GM12878 (cell line): Measurements from ENCODE around the gene ANGPTL4. TPM values are rescaled to one million over a fixed set of nuclear protein-coding genes. Genes with fewer than 3 reads are reported as not detected.

Source experiments
- ATAC-seq: fragments of 200-7000 bp; cut with Tn5 transposase; 3 replicates; pipeline ENCODE4 v1.9.1; 2020; ENCODE audit warnings: mild to moderate bottlenecking, moderate library complexity
- BruUV-seq: library from RNA; stranded (reverse); fragments of 400-500 nt; replicated peaks from 2 replicates; lab custom pipeline; 2021; lab: Mats Ljungman, UMichigan
- CTCF ChIA-PET: fragments of 300-600 bp; sonication (Branson Sonifier 250); formaldehyde crosslinking; extraction: SDS; loops from one replicate; lab custom pipeline; 2021; ENCODE audit warnings: inconsistent platforms; lab: Yijun Ruan, JAX
- POLR2A ChIA-PET: fragments of 350-600 bp; formaldehyde crosslinking; extraction: SDS; loops from one replicate; lab custom pipeline; 2021; ENCODE audit warnings: inconsistent platforms; lab: Charles Lee
- RAD21 ChIA-PET: fragments of 300-600 bp; sonication (Branson Sonifier 250); formaldehyde crosslinking; loops from one replicate; lab custom pipeline; 2023; ENCODE audit warnings: antibody characterized with exemption; ENCODE audit not compliant: unreplicated experiment; lab: Charles Lee
- SMC1A ChIA-PET: fragments of 300-600 bp; sonication (Branson Sonifier 250); formaldehyde crosslinking; loops from one replicate; lab custom pipeline; 2023; ENCODE audit not compliant: unreplicated experiment, uncharacterized antibody; lab: Charles Lee
- DNase-seq: peaks from one replicate; pipeline ENCODE4 v3.0.0-alpha.2; 2011; ENCODE audit warnings: low read depth, low spot score
- FAIRE-seq: peaks from 3 replicates; lab custom pipeline; 2011; peaks lifted over from hg19 to GRCh38; lab: Jason Lieb, UNC
- H2AFZ ChIP-seq: 2 replicates; pipeline ENCODE4 v1.6.0; 2011; ENCODE audit warnings: low read depth, low read length, control low read depth; ENCODE audit not compliant: control insufficient read depth
- H3K27ac ChIP-seq: 2 replicates; pipeline ENCODE4 v1.5.1; 2011; ENCODE audit warnings: control low read depth; ENCODE audit not compliant: control insufficient read depth, insufficient read depth
- H3K27me3 ChIP-seq, 2 experiments: replicated peaks in 1 of 2; 2 replicates each; pipeline versions ENCODE4 v1.6.0 to v1.6.1; 2011; ENCODE audit warnings: low read length in 1 of 2; ENCODE audit not compliant: control insufficient read depth in 2 of 2, insufficient read depth in 2 of 2
- H3K36me3 ChIP-seq, 2 experiments: 2 replicates each; pipeline ENCODE4 v1.5.1; 2011; ENCODE audit warnings: low read length in 1 of 2; ENCODE audit not compliant: control insufficient read depth in 2 of 2, insufficient read depth in 2 of 2
- H3K4me1 ChIP-seq: 2 replicates; pipeline ENCODE4 v1.6.1; 2011; ENCODE audit warnings: mild to moderate bottlenecking, low read length, moderate library complexity, mixed read lengths; ENCODE audit not compliant: control insufficient read depth, insufficient read depth
- H3K4me2 ChIP-seq: 2 replicates; pipeline ENCODE4 v1.6.0; 2011; ENCODE audit warnings: control low read depth; ENCODE audit not compliant: control insufficient read depth, insufficient read depth
- H3K4me3 ChIP-seq: fragments of 200-600 bp; sonication (generic); 2 replicates; pipeline ENCODE4 v1.5.1; 2016
- H3K79me2 ChIP-seq: 2 replicates; pipeline ENCODE4 v1.6.0; 2011; ENCODE audit warnings: low read length; ENCODE audit not compliant: control insufficient read depth, insufficient read depth
- H3K9ac ChIP-seq: 2 replicates; pipeline ENCODE4 v1.8.0; 2011; ENCODE audit warnings: low read length, control low read depth, mixed read lengths; ENCODE audit not compliant: control insufficient read depth, insufficient read depth
- H3K9me3 ChIP-seq: replicated peaks from 3 replicates; pipeline ENCODE4 v1.5.1; 2011; ENCODE audit warnings: mild to moderate bottlenecking, low read length; ENCODE audit not compliant: control insufficient read depth, insufficient read depth
- H4K20me1 ChIP-seq: 2 replicates; pipeline ENCODE4 v1.6.0; 2011; ENCODE audit not compliant: control insufficient read depth, insufficient read depth
- ETV6 ChIP-seq, 2 experiments: fragments of 450-650 bp in 1 of 2; IDR thresholded peaks in 1 of 2; conservative IDR thresholded peaks in 1 of 2; 2 replicates each; pipeline ENCODE4 v1.6.1; 2014; ENCODE audit warnings: antibody characterized with exemption in 1 of 2, borderline replicate concordance in 1 of 2, low read depth in 1 of 2, mild to moderate bottlenecking in 1 of 2, moderate library complexity in 1 of 2
- FOXM1 ChIP-seq: IDR thresholded peaks from 2 replicates; pipeline ENCODE4 v1.6.1; 2012; ENCODE audit warnings: low read depth, mild to moderate bottlenecking, inconsistent platforms, low read length, moderate library complexity
- GABPA ChIP-seq: IDR thresholded peaks from 2 replicates; pipeline ENCODE4 v1.6.1; 2014; ENCODE audit warnings: antibody characterized with exemption, low read depth, mild to moderate bottlenecking, inconsistent platforms
- LARP7 ChIP-seq: fragments of 450-650 bp; IDR thresholded peaks from 2 replicates; pipeline ENCODE4 v1.6.1; 2017; ENCODE audit warnings: mild to moderate bottlenecking
- NFXL1 ChIP-seq: fragments of 450-650 bp; IDR thresholded peaks from 2 replicates; pipeline ENCODE4 v1.6.1; 2017; ENCODE audit warnings: antibody characterized with exemption, mild to moderate bottlenecking, borderline replicate concordance
- NFYB ChIP-seq: IDR thresholded peaks from 2 replicates; pipeline ENCODE4 v1.6.1; 2011; ENCODE audit warnings: low read depth, mild to moderate bottlenecking, low read length, improper control_type of control experiment, moderate library complexity; ENCODE audit not compliant: insufficient read depth
- PAX8 ChIP-seq: fragments of 450-650 bp; IDR thresholded peaks from 2 replicates; pipeline ENCODE4 v1.6.1; 2017; ENCODE audit warnings: mild to moderate bottlenecking, moderate library complexity
- PML ChIP-seq: IDR thresholded peaks from 2 replicates; pipeline ENCODE4 v1.6.1; 2012; ENCODE audit warnings: low read length, inconsistent platforms
- RAD51 ChIP-seq: fragments of 450-650 bp; IDR thresholded peaks from 2 replicates; pipeline ENCODE4 v1.6.1; 2016; ENCODE audit warnings: moderate library complexity, mild to moderate bottlenecking, inconsistent platforms
- REST ChIP-seq: IDR thresholded peaks from 2 replicates; pipeline ENCODE4 v1.6.1; 2012; ENCODE audit warnings: mild to moderate bottlenecking, low read depth, low read length
- SMAD5 ChIP-seq: IDR thresholded peaks from 2 replicates; pipeline ENCODE4 v1.6.1; 2016; ENCODE audit warnings: antibody characterized with exemption, low read depth
- SREBF2 ChIP-seq: IDR thresholded peaks from 2 replicates; pipeline ENCODE4 v1.6.1; 2012; ENCODE audit warnings: mild to moderate bottlenecking, low read length
- STAT3 ChIP-seq: IDR thresholded peaks from 2 replicates; pipeline ENCODE4 v1.6.1; 2011; ENCODE audit warnings: low read depth, low read length, improper control_type of control experiment
- SUPT20H ChIP-seq: IDR thresholded peaks from 2 replicates; pipeline ENCODE4 v1.6.1; 2011; ENCODE audit warnings: low read depth, mild to moderate bottlenecking, low read length, moderate library complexity, borderline replicate concordance; ENCODE audit not compliant: control insufficient read depth
- TBL1XR1 ChIP-seq: IDR thresholded peaks from 2 replicates; pipeline ENCODE4 v1.6.1; 2012; ENCODE audit warnings: low read depth, low read length, improper control_type of control experiment
- ZNF622 ChIP-seq: fragments of 450-650 bp; IDR thresholded peaks from 2 replicates; pipeline ENCODE4 v1.6.1; 2017; ENCODE audit warnings: mild to moderate bottlenecking, inconsistent platforms
- WGBS: methylation state at CpG from one replicate; pipeline ENCODE4 v1.1.6; 2016; ENCODE audit warnings: low lambda C conversion rate; ENCODE audit not compliant: insufficient replicate concordance, insufficient coverage; ENCODE audit errors: missing lambda C conversion rate; 5-methylcytosine and 5-hydroxymethylcytosine counted together
- in situ Hi-C: fragments of 300-500 bp; cut with MboI; formaldehyde crosslinking; loops from 9 replicates; pipeline ENCODE4 v1.14.3; 2018; ENCODE audit warnings: mixed read lengths
- intact Hi-C: fragments of 100-400 bp; cut with micrococcal nuclease; formaldehyde crosslinking; loops from one replicate; pipeline ENCODE4 v1.14.2; 2022; ENCODE audit not compliant: unreplicated experiment
- polyA plus RNA-seq, 11 experiments: library from polyadenylated mRNA; depleted of rRNA in 4 of 11; unstranded in 6 of 11; stranded (reverse) in 5 of 11; fragments of >200 nt; fragmentation: Nextera tagmentation in 4 of 11; fragmentation: Illumina TruSeq in 1 of 11; extraction: Ambion mirVana in 4 of 11; extraction: Trizol in 1 of 11; gene quantifications; 1 replicate in 1 of 11; 2 replicates in 10 of 11; pipeline versions ENCODE4 v1.2.1 to v1.2.3, GENCODE V29; 2011 to 2016; ENCODE audit warnings: inconsistent platforms in 2 of 11, missing spikeins in 2 of 11, low read depth in 1 of 11
- total RNA-seq, 4 experiments: library from RNA; depleted of rRNA in 3 of 4; stranded (reverse); fragments of >200 nt in 3 of 4; fragmentation: Illumina TruSeq in 1 of 4; extraction: Trizol in 1 of 4; gene quantifications; 2 replicates each; pipeline versions ENCODE4 v1.2.1 to v1.2.3, GENCODE V29; 2013 to 2021

ANGPTL4 gene
- total and polyA plus RNA-seq, 10 of the 15 experiments (the other 5 are each of a cell fraction or from before 2014, with no cell fraction given), result 0.45 TPM; not detected in 9

GRCh38 chr19:8342684-8343482 lies 21.1 kb upstream of the ANGPTL4 start, which contains the start of gene KANK3:
KANK3 (minus strand) TSS chr19:8343262; CDS start chr19:8337828, 5,434 bp downstream.
- H3K4me3 ChIP-seq, result peak within 1 kb of the TSS; percentile 60
- no peak within 1 kb of the TSS for H3K9ac ChIP-seq
- no TSS peak for BruUV-seq
- FAIRE-seq (no peak), DNase-seq (peak; percentile 55), ATAC-seq (peak; percentile 100)
- H3K36me3 ChIP-seq, result no peaks in the 10 kb centered on the region
- H3K4me1 ChIP-seq, result peaks cover 3% of the 10 kb centered on the region
- intact Hi-C loops, result no loop called here
- no peaks in the 10 kb centered on the region for H3K9me3 ChIP-seq
- no peaks in the 10 kb centered on the region for H4K20me1 ChIP-seq
- SMC1A ChIA-PET, result no interaction called here
- in situ Hi-C loops, result no loop called here
- POLR2A ChIA-PET, result interaction anchor here (1.0 kb wide), 1 partner anchor 103 kb away, joined by 3 read pairs; no protein-coding TSS in a partner anchor
- RAD21 ChIA-PET, result no interaction called here
- CTCF ChIA-PET, result no interaction called here
- peak within 1 kb of the TSS; percentile 92 for H3K4me2 ChIP-seq
- WGBS, result 6% methylated on average over 57 of the region's 65 CpGs
- no peaks in the 10 kb centered on the region for H3K79me2 ChIP-seq
- H2AFZ ChIP-seq, result peak within 1 kb of the TSS; percentile 66
- H3K27ac ChIP-seq, result no peak within 1 kb of the TSS
- no peaks in the 10 kb centered on the region; a peak in 2 of 4 replicates for H3K27me3 ChIP-seq
- TF ChIP-seq REST (no peak), ETV6 (conservative IDR thresholded peaks at IDR 0.05 in 1 of 2, IDR thresholded peaks at IDR 0.05 in 1 of 2; ENCODE audit: borderline replicate concordance in 1 of 2, low read depth in 1 of 2) (no peak), FOXM1 (no peak), STAT3 (no peak), SMAD5 (no peak), ZNF622 (no peak), SUPT20H (no peak), PAX8 (no peak), PML (no peak), NFXL1 (no peak), GABPA (no peak), NFYB (peak; percentile 89), RAD51 (no peak), SREBF2 (no peak), TBL1XR1 (no peak), LARP7 (no peak; the same call in 1 of the 2 replicates)
